GM15510 (cell line): ENCODE data around the gene SMG6.

Experiments
- POLR2A ChIP-seq: IDR thresholded peaks from 3 replicates; pipeline ENCODE4 v1.6.1; 2011; ENCODE audit warnings: borderline replicate concordance; ENCODE audit not compliant: insufficient read length; ENCODE audit errors: extremely low read depth

The SMG6 gene

DNA sequence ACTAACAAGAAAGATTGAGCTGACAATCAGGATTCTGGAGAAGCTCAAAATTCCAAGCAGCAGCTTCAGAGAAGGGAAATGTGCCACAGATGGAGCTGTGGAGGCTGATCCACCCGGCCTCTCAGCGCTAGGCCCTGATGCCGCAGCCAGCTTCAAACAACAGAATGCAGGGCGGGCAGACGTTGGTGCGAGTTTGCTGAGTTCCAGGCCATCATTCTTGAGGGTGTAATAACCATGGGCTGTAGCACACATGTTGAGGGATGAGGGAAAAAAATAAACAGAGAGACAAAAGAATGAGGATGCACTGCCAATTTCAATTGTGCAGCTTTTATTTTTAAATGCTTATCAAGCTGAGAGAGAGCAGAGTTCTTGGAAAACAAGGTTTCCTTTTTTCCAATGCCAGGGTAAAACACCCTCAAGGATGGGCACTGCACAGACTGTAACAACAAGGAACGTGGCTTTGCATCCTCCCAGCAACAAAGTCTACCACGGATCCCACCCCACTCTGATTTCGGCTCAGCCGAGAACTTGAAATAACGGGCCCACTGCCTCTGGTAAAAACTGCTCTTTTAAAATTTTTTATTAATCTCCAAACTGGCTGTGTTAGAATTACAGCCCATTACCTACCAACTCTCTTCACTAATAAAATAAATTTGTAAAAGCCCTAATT is 90.2 kb downstream of the SMG6 start:
- TF ChIP-seq POLR2A, result no peak

DNA sequence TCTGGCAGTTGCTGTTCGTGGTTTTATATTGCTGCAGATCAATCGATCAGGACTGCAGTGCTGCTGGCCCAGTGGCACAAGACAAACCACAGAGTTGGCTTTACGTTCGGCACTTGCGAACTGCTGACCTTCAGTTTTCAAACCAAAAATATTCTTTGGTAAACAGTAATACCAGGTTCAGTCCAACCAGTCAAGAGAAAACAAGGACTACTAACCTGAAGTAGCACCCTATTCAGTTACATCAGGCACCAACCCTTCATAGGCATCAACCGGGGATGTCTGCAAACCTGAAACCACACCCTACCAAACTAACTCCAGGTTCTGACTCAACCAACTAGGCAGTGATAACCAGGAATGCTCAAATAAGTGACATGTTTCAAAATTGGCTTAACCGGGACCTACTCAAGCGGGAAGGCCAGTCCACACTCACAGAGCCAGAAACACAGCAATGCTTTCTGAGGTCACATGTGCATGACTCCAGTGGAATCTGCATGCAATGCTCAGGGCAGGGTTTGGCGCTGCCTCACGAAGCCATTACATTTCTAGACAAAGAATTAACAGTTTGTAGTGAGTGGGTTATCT is 91.1 kb downstream of the SMG6 start:
- TF ChIP-seq POLR2A, result no peak

DNA sequence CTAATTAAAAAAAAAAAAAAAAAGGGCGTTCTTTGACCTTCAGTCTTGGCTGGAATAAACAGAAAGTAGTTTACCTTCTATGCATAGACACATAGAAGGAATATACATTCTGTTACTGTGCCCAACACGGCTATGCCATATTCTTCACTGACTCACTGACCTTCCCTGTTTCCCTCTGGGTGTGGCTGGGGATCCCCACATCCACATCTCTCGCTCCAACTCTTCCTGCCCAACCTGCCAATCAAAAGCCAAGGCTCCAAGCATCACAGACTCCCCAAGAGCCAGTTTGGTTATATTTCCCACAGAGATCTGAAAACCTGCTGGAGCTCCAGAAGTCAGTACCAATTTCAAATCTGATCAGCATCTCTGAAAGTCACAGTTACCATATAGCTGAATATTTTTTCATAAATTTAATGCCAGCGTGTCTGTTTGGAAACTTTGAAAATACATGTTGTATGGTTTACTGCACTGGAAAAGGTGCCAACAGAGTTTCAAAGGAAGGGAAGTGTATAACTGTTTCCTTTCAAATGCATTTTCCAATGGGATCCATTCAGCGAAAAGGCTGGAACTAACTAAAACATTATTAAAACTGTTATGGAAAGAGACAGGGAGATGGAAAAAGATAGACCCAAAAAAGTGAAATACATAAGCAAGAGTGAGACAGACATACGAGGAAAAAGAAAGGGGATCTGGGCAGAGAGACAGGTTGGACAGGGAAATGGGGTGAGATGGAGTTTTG is 91.8 kb downstream of the SMG6 start:
- TF ChIP-seq POLR2A, result no peak

DNA sequence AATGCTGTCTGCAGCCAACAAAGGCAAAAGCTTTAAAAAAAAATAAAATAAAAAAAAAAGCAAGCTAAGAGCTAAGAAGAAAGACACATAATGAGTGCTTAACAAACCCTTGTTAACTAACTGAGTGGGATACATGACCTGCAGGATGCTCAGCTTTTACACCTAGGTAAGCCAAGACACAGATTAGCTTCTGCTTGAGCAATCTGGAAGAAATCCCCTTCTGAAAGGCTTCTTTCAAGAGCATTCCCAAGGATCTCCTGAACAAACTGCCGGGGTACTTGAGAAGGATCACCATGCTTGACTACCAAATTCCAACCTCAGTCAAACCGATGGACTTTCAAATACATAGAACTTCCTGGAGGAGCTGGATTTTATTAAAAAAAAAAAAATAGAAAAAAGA is 92.9 kb downstream of the SMG6 start:
- TF ChIP-seq POLR2A, result no peak

DNA sequence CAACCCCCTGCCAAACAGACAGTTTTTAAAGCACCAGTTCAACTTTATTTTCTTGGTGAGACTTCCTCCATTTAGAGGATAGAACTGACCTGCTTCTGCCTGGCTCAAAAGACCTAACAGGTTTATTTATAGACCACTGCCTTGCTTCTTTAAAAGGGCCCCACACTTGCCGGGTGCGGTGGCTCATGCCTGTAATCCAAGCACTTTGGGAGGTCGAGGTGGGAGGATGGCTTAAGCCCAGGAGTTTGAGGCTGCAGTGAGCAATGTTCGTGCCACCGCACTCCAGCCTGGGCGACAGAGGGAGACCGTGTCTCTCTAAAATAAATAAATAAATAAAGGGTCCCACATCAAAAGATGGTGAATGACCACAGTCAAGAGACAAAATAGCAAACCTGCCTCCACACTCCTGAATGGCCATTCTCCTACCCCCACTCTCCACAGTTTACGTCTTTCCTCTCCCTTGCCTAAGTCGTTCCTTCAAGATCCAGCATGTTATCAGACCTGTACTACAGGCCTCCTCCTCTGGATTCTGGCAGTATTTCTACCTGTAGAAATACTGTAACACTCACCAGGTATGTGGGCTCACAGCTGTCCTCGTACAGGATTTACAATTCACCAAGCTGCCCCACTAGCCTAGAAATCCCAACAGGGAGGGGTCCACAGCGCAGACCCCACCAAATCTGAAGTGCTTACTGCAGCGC is 95.6 kb downstream of the SMG6 start:
- no peak for TF ChIP-seq POLR2A

DNA sequence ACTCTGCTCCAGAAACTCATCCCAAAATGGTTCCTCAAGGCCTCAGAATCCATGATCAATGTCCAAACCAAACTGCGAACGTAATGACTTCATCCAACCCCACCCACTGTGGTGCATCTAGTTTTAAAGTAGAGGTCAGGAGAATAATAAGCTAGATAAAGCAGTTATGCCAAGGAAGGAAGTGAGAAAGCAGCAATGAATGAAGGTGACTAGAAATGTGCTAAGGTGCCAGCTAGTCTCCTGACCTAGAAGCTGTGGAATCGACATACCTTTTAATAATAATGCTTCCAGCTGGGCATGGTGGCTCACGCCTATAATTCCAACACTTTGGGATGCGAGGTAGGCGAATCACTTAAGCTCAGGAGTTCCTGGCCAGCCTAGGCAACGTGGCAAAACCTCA is 99.2 kb downstream of the SMG6 start:
- no peak for TF ChIP-seq POLR2A

DNA sequence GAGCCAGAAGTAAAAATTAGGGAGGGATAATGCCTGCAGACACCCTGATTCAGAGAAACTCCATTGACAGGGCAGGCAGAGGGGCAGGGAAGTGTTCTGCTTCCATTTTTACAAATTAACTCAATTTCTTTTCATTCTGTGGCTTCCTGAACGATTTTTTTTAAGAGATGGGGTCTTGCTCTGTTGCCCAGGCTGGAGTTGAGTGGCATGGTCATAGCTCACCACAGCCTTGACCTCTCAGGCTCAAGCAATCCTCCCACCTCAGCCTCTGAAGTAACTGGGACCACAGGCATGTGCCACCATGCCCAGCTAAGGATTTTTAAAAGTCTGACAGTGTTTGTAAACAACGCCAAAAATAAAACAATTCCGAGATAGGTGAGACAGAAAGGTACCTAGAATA is 99.8 kb downstream of the SMG6 start:
- TF ChIP-seq POLR2A, result no peak

DNA sequence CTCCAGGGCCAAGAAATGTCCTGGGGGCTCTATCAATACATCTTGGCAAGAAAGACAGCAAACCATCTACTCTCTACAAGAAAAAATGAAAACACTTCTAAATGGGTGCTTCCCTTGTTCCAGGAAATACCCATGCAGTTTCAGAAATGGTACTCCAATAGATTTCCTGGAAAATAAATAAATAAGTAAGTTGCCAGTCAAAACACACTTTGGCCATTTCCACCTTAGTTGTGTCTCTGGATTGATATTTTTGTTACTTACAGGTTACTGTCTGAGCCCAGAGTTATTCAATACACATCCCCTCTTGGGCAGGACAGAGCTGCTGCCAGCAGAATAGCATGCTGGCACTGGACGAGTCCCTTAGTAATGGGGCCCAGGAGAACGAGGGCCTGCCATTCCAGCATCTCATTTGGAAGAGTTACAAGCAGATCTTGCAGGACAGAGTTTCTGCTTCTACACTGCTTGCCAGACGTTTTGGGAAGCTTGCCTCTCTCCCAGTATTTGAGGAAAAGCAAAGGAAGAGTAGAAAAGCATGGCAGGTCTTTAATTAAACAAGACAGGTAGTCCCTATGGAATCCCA is 100.5 kb downstream of the SMG6 start:
- no peak for TF ChIP-seq POLR2A

DNA sequence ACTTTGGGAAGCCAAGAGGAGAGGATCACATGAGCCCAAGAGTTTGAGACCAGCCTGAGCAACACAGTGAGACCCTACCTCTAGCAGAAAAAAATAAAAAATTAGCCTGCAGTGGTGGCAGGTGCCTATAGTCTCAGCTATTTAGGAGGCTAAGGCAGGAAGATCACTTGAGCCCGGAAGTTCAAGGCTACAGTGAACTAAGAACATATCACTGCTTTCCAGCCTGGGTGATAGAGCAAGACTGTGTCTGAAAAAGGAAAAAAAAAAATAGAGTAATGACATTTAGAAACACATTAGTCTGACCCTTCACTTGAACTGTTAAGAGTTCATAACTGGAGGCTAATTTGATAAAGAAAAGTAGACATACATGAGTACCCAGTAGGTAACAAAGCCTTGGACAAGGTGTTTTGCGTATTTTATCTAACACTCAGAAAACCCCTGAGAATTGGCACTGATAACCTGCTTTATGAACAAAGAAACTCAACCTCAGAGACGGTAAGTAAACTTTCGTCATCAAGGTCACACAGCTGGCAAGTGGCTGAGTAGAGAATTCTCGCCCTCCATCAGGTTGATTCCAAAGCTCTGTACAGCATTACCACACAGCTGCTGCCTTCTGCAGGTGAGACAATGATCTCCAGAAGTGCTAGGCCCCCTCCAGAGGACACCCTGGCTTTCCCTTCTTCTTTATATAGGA is 101.1 kb downstream of the SMG6 start:
- no peak for TF ChIP-seq POLR2A

DNA sequence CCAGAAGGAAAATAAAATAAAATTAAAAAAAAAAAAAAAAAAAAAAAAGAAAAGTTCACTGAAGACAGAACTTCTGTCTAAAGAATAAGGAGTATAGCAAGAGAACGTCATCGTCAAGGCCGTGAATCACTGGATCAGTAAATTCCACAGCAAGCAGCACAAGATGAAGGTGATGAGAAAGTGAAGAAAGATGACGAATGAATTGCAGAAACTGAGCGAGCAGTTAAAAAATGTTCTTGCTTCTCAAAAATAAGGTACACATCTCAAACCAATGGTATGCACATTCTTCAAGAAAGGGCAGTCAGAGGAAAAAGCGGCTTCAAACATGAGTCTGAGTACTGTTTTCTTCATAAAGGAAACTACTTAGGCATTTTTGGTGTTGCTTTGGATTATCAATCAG is 104.7 kb downstream of the SMG6 start:
- TF ChIP-seq POLR2A, result no peak

DNA sequence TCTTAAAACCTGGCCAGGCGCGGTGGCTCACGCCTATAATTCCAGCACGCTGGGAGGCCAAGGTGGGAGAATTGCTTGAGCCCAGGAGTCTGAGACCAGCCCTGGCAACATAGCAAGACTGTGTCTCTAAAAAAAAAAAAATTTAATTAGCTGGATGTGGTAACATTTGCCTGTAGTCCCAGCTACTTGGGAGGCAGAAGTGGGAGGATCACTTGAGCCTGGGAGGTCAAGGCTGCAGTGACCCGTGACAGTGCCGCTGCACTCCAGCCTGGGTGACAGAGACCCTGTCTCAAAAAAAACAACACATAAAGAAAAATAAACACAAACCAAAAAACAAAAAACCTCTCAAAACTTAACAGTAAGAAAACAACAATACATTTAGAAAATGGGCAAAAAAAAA is 106.3 kb downstream of the SMG6 start:
- no peak for TF ChIP-seq POLR2A

DNA sequence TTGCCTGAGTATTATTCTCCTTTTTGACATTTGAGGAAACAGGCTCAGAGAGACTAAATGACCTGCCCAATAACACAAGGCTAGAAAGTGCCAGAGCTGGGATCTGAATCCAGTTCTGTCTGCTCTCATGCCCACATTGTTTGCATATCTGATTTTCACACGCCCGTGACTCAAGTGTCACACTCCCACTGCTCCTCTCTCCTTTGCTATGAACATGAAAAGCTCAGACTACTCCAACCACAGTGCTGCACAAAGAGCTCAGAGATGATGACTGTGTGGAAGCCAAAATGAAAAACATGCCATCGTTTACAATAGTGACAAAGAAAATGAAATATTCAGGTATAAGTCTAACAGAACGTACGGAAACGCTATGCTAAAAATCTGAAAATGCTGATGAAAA is 107.9 kb downstream of the SMG6 start:
- TF ChIP-seq POLR2A, result no peak

DNA sequence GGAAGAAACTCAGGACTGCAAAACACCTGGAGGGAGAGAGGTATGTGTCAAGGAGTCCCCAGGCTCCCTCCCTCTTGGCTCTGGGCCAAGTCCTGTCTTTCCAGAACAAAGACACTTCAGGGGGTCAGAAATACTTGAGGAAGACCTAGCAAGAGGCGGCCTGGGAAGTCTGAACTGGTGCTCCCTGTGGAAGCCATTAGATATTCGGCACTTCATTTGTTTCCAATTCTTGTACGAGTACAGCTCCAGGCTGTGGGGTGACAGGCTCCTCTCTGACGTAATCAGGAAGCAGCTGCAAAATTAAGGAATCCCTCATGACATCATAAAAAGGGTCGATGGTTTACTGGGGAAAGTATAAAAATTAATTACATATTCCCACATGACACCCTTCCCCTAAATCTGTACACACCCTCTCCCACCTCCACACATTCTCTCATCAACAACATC is 108.7 kb downstream of the SMG6 start:
- no peak for TF ChIP-seq POLR2A

DNA sequence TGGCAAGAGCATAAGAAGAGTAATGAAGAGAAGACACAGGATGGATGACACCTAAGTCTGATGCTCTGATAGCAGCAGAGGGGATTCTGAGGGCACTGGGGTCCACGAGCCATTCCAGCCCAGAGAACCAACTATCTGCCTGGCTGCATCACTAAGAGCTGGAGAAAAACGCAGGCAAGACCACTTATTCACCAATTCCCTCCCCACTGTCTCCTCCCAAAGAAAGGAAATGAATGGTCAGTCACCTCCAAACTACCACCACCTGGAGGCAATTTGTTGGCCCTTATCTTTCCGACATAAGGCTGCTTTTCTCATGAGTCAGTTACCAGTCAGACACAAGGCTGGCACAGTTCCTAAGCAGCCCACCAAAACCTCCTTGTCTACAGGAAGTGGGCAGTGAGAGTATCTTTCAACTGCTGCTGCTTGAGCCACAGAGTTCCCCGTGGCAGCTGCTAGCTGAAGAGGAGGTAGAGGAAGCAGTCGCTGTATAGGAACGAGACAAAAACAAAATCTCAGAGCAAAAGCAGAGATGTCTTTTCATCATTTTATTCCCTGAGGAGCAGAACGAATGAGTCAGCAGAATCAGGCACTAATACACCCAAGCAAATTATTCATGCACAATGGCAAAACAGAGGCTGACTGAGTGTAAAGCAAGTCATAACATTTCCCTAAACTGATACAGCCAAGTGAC is 111.1 kb downstream of the SMG6 start:
- no peak for TF ChIP-seq POLR2A
